ENCODE measurements around the gene IGFN1.

The IGFN1 gene

DNA sequence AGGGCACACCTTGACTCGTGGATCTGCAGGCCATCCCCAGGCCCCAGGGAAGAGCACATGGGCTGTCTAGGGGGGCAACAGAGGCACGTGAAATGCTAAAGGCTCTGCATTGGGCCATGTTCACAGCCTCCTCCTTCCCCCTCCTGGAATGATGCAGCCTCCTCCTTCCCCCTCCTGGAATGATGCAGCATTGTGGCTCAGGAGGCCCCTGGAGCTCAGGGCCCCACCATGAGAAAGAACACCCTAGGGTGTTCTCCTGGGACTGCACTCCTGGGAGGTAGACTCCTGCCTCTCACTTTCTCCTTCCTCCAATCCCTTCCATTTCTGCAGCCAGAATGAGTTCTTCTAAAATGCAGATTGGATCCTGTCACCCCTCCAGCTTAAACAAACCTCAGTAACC, 1.5 kb upstream of the IGFN1 start:
- peaks cover 9% of the 10 kb centered on the region for H3K27me3 Mint-ChIP-seq
- no peaks in the 10 kb centered on the region for H3K36me3 Mint-ChIP-seq
- H3K4me3 Mint-ChIP-seq = no peak overlapping the region
- peaks cover 3% of the 10 kb centered on the region for H3K4me1 Mint-ChIP-seq (ENCODE audit: low read depth)
- H3K27ac Mint-ChIP-seq = no peak overlapping the region
- no peaks in the 10 kb centered on the region for H3K9me3 Mint-ChIP-seq (ENCODE audit: low read depth)

- H3K27me3 Mint-ChIP-seq = peaks cover 9% of the 10 kb centered on the region
- H3K4me1 Mint-ChIP-seq (ENCODE audit: low read depth) = peaks cover 3% of the 10 kb centered on the region
- no peak overlapping the region for H3K27ac Mint-ChIP-seq
- no peaks in the 10 kb centered on the region for H3K36me3 Mint-ChIP-seq
- no peak overlapping the region for H3K4me3 Mint-ChIP-seq
- H3K9me3 Mint-ChIP-seq (ENCODE audit: low read depth) = no peaks in the 10 kb centered on the region
Observed at GRCh38 chr1:201190005-201190404, 619 bp upstream of the IGFN1 start.

- H3K9me3 Mint-ChIP-seq (ENCODE audit: low read depth) = no peaks in the 10 kb centered on the region
- H3K4me3 Mint-ChIP-seq = no peak overlapping the region
- no peak overlapping the region for H3K27ac Mint-ChIP-seq
- H3K4me1 Mint-ChIP-seq (ENCODE audit: low read depth) = peaks cover 3% of the 10 kb centered on the region
- H3K27me3 Mint-ChIP-seq = peaks cover 9% of the 10 kb centered on the region
- no peaks in the 10 kb centered on the region for H3K36me3 Mint-ChIP-seq
Observed at GRCh38 chr1:201191653-201192260, 1.1 kb downstream of the IGFN1 start.

DNA sequence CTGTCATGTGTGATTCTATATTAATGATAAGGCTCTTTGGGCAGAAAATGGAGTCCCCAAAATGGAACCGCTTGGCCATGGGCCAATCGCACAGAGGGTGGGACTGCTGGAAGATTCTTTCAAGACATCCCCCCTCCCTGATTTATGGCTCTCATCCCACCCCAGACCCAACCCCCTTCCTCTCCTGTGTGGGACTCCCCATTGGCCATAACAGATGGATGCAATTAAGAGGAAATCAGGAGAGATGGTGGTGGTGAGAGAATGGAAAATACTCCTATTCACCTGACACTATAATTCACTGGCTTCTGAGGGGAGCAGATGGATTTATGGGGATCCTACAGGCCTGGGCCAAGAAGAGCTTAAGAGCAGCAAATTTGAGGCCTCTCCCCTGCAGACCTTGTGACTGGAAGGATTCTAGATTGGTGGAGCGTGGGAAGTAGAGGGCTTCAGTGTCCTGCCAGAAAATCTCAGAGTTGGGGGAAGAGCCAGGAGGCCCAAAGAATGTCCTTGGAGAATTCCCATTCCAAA, 1.7 kb downstream of the IGFN1 start:
- no peaks in the 10 kb centered on the region for H3K9me3 Mint-ChIP-seq (ENCODE audit: low read depth)
- peaks cover 3% of the 10 kb centered on the region for H3K4me1 Mint-ChIP-seq (ENCODE audit: low read depth)
- no peak overlapping the region for H3K4me3 Mint-ChIP-seq
- H3K27me3 Mint-ChIP-seq = peaks cover 9% of the 10 kb centered on the region
- H3K27ac Mint-ChIP-seq = no peak overlapping the region
- no peaks in the 10 kb centered on the region for H3K36me3 Mint-ChIP-seq

GRCh38 chr1:201194046-201194445, 3.4 kb downstream of the IGFN1 start:
- H3K4me1 Mint-ChIP-seq (ENCODE audit: low read depth) = peaks cover 3% of the 10 kb centered on the region
- H3K4me3 Mint-ChIP-seq = no peak overlapping the region
- no peak overlapping the region for H3K27ac Mint-ChIP-seq
- H3K27me3 Mint-ChIP-seq = peaks cover 7% of the 10 kb centered on the region
- no peaks in the 10 kb centered on the region for H3K9me3 Mint-ChIP-seq (ENCODE audit: low read depth)
- H3K36me3 Mint-ChIP-seq = no peaks in the 10 kb centered on the region

DNA sequence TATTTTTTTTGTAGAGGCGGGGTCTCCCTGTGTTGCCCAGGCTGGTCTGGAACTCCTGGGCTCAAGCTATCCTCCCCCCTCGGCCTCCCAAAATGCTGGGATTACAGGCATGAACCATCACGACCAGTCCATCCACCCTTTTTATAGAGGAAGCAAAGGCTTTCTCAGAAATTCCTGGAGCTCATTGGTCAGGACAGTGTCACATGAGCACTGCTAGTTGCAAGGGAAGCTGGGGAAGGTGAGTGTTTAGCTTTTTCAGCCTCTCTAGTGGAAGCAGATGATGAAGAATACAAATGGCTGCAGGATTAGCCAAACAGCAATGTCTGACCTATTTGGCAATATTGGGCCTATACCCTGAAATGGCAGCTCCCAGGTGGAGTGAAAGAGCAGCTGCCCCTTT, 8.0 kb downstream of the IGFN1 start:
- no peaks in the 10 kb centered on the region for H3K36me3 Mint-ChIP-seq

GRCh38 chr1:201205036-201205435, 14.4 kb downstream of the IGFN1 start:
- no peak overlapping the region for H3K27ac Mint-ChIP-seq
- H3K36me3 Mint-ChIP-seq = no peaks in the 10 kb centered on the region
- H3K4me3 Mint-ChIP-seq = no peak overlapping the region
- H3K9me3 Mint-ChIP-seq (ENCODE audit: low read depth) = no peaks in the 10 kb centered on the region
- no peaks in the 10 kb centered on the region for H3K4me1 Mint-ChIP-seq (ENCODE audit: low read depth)
- H3K27me3 Mint-ChIP-seq = peaks cover 4% of the 10 kb centered on the region

More for the DNA sequence above, 8.0 kb downstream of the IGFN1 start:
- no peak overlapping the region for H3K27ac Mint-ChIP-seq
- H3K27me3 Mint-ChIP-seq = no peaks in the 10 kb centered on the region
- H3K4me3 Mint-ChIP-seq = no peak overlapping the region
- no peaks in the 10 kb centered on the region for H3K9me3 Mint-ChIP-seq (ENCODE audit: low read depth)
- no peaks in the 10 kb centered on the region for H3K4me1 Mint-ChIP-seq (ENCODE audit: low read depth)

DNA sequence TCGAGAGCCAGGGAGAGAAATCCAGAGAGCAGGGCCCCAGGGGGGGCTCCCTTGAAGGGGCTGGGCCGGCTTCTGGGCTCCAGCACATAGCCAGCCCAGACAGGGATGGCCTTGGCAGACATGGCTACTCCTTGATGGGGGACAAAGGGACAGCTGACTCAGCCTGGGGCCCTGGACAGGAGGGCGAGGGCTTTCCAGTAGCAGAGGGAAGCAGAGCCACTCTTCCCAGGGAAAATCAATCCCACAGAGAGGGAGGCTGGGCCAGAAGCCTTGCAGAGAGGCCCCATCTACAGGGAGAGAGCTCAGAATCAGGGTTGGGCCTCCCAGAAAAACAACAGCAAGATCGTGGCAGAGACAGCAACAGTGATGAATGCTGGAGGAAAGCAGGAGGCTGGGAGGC, 15.6 kb downstream of the IGFN1 start:
- no peak overlapping the region for H3K27ac Mint-ChIP-seq
- H3K4me3 Mint-ChIP-seq = no peak overlapping the region
- no peaks in the 10 kb centered on the region for H3K9me3 Mint-ChIP-seq (ENCODE audit: low read depth)

DNA sequence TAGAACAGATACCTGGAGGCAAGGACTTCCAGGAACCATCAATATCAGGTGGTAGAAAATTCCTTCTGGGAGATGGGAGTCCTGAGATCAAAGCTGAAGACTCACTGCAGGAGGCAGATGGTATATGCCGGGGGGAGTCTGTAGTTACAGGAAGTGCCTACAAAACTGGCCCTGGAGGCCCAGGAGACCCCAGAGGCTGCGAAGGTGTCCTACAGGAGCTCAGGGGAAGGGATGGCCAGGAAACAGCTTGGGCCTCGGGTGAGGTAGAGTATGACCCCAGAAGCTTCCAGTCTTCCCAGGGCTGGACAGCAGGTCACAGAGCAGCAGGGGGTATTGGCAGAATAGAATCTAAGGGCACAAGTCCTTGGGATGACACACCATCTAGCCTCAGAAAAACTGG, 16.4 kb downstream of the IGFN1 start:
- Mint-ChIP-seq H3K36me3 (no peaks in the 10 kb centered on the region), H3K27ac (no peak overlapping the region), H3K4me3 (no peak overlapping the region), H3K4me1 (ENCODE audit: low read depth) (no peaks in the 10 kb centered on the region), H3K9me3 (ENCODE audit: low read depth) (no peaks in the 10 kb centered on the region), H3K27me3 (peaks cover 8% of the 10 kb centered on the region)

More for the DNA sequence above, 15.6 kb downstream of the IGFN1 start:
- Mint-ChIP-seq H3K36me3 (no peaks in the 10 kb centered on the region), H3K4me1 (ENCODE audit: low read depth) (no peaks in the 10 kb centered on the region), H3K27me3 (peaks cover 4% of the 10 kb centered on the region)

GRCh38 chr1:201208236-201208635, 17.6 kb downstream of the IGFN1 start:
- no peaks in the 10 kb centered on the region for H3K4me1 Mint-ChIP-seq (ENCODE audit: low read depth)
- H3K9me3 Mint-ChIP-seq (ENCODE audit: low read depth) = no peaks in the 10 kb centered on the region
- H3K36me3 Mint-ChIP-seq = no peaks in the 10 kb centered on the region
- H3K27me3 Mint-ChIP-seq = peaks cover 8% of the 10 kb centered on the region
- H3K27ac Mint-ChIP-seq = no peak overlapping the region
- no peak overlapping the region for H3K4me3 Mint-ChIP-seq

DNA sequence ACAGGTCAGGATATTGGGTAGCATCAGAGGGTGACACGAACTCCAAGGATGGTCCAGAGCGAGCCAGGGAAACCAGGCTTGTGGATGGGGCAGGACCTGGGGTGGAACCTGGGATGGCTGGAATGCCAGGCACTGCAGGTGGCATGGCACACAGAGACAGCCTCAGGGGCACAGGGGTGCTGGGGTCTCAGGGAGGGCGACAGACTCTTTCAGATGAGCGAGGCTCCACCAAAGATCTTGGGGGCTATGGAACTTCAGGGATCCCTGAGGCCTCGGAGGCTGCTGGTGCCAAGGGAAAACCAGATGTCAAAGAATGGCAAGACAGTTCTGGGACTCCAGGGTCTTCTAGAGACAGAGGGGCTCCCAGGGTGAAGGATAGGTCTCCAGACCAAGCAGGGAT, 21.4 kb downstream of the IGFN1 start:
- Mint-ChIP-seq H3K36me3 (no peaks in the 10 kb centered on the region), H3K9me3 (ENCODE audit: low read depth) (no peaks in the 10 kb centered on the region), H3K27ac (no peak overlapping the region), H3K27me3 (peaks cover 10% of the 10 kb centered on the region), H3K4me3 (no peak overlapping the region), H3K4me1 (ENCODE audit: low read depth) (no peaks in the 10 kb centered on the region)

DNA sequence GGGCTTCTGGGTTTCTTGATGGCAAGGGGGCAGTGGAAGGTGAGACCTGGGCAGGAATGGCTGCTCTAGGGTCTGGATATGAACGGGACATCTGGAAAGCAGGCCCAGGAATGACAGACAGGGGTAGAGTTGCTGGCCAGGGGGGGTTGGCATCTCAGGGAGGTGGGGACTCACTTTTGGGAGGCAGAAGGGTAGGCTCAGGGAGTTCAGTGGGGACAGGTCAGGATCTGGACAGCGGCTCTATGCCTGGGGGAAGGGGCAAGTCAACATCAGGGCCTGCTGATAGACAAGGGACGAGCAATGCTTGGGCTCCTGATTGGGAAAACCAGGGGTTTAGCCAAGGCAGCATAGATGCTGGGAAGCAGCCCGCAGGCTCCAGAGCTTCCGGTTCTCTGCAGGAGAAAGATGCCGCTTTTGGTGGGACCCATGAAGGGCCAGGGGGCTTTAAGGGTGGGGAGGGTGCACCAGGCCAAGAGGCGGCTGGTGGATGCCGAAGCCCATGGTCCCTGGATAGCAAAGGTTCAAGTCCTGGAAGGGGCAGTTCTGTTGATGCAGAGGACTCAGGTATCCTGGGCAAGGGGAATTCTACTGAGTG, 21.9 kb downstream of the IGFN1 start:
- no peaks in the 10 kb centered on the region for H3K36me3 Mint-ChIP-seq
- no peak overlapping the region for H3K27ac Mint-ChIP-seq
- peaks cover 10% of the 10 kb centered on the region for H3K27me3 Mint-ChIP-seq
- H3K9me3 Mint-ChIP-seq (ENCODE audit: low read depth) = no peaks in the 10 kb centered on the region
- H3K4me1 Mint-ChIP-seq (ENCODE audit: low read depth) = no peaks in the 10 kb centered on the region
- no peak overlapping the region for H3K4me3 Mint-ChIP-seq

GRCh38 chr1:201213106-201213770, 22.6 kb downstream of the IGFN1 start:
- no peak overlapping the region for H3K4me3 Mint-ChIP-seq
- no peaks in the 10 kb centered on the region for H3K4me1 Mint-ChIP-seq (ENCODE audit: low read depth)
- H3K27ac Mint-ChIP-seq = no peak overlapping the region
- no peaks in the 10 kb centered on the region for H3K36me3 Mint-ChIP-seq
- peaks cover 10% of the 10 kb centered on the region for H3K27me3 Mint-ChIP-seq
- no peaks in the 10 kb centered on the region for H3K9me3 Mint-ChIP-seq (ENCODE audit: low read depth)

DNA sequence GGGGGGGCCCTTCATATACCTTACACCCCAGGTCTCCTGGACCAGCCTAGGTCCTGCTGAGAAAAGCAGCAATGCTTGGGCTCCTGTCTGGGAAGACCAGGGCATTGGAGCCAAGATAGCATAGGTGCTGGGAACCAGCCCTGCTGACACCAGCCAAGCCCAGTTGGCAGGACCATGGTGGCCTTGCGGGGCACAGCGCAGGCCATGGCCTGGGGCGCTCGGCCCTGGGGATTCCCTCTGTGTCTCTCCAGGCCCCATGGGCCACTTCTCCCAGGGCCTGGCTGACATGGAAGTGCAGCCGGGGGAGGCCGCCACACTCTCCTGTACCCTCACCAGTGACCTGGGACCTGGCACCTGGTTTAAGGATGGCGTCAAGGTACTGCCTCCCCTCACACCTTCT, 23.3 kb downstream of the IGFN1 start:
- no peaks in the 10 kb centered on the region for H3K4me1 Mint-ChIP-seq (ENCODE audit: low read depth)
- peaks cover 10% of the 10 kb centered on the region for H3K27me3 Mint-ChIP-seq
- no peak overlapping the region for H3K4me3 Mint-ChIP-seq
- no peaks in the 10 kb centered on the region for H3K36me3 Mint-ChIP-seq
- no peaks in the 10 kb centered on the region for H3K9me3 Mint-ChIP-seq (ENCODE audit: low read depth)
- H3K27ac Mint-ChIP-seq = no peak overlapping the region

GRCh38 chr1:201214461-201214860, 23.8 kb downstream of the IGFN1 start:
- Mint-ChIP-seq H3K4me3 (no peak overlapping the region), H3K27ac (no peak overlapping the region), H3K27me3 (peaks cover 7% of the 10 kb centered on the region), H3K36me3 (no peaks in the 10 kb centered on the region), H3K9me3 (ENCODE audit: low read depth) (no peaks in the 10 kb centered on the region), H3K4me1 (ENCODE audit: low read depth) (no peaks in the 10 kb centered on the region)

All from activated naive CD8-positive, alpha-beta T cell (primary cell).